PC-3 (cell line): ENCODE measurements around the gene BICD2. TPM values are rescaled to one million over a fixed set of nuclear protein-coding genes. Genes with fewer than 3 reads are reported as not detected.

Experiments
- ATAC-seq: fragments of 200-7000 bp; cut with Tn5 transposase; 2 replicates; pipeline ENCODE4 v1.9.1; 2020; ENCODE audit warnings: mild to moderate bottlenecking, moderate library complexity
- BruUV-seq: library from RNA; stranded (reverse); fragments of 400-500 nt; replicated peaks from 2 replicates; lab custom pipeline; 2021; lab: Mats Ljungman, UMichigan
- CTCF ChIA-PET: fragments of 300-600 bp; sonication (Branson Sonifier 250); formaldehyde crosslinking; loops from one replicate; lab custom pipeline; 2022; ENCODE audit warnings: antibody characterized with exemption; lab: Charles Lee
- POLR2A ChIA-PET: fragments of 300-600 bp; sonication (Branson Sonifier 250); formaldehyde crosslinking; loops from one replicate; lab custom pipeline; 2022; ENCODE audit warnings: antibody characterized with exemption; ENCODE audit not compliant: unreplicated experiment; lab: Charles Lee
- DNase-seq: peaks from one replicate; pipeline ENCODE4 v3.0.0-alpha.2; 2015
- H2AFZ ChIP-seq: fragments of 300-600 bp; sonication (generic); 2 replicates; pipeline ENCODE4 v1.6.0; 2016; ENCODE audit warnings: antibody characterized with exemption, low read length
- H3F3A ChIP-seq: fragments of 300-600 bp; sonication (generic); one replicate; pipeline ENCODE4 v1.6.0; 2017; ENCODE audit warnings: antibody characterized with exemption, low read length, control low read depth, mild to moderate bottlenecking; ENCODE audit not compliant: unreplicated experiment
- H3K27ac ChIP-seq: fragments of 300-600 bp; sonication (generic); 2 replicates; pipeline ENCODE4 v1.5.1; 2016; ENCODE audit warnings: mild to moderate bottlenecking, low read length
- H3K27me3 ChIP-seq: fragments of 300-600 bp; sonication (generic); 2 replicates; pipeline ENCODE4 v1.6.1; 2016; ENCODE audit warnings: low read length, mixed read lengths
- H3K36me3 ChIP-seq: fragments of 300-600 bp; sonication (generic); 2 replicates; pipeline ENCODE4 v1.6.1; 2016; ENCODE audit warnings: low read depth, mixed run types, low read length, mixed read lengths
- H3K4me1 ChIP-seq: fragments of 300-600 bp; sonication (generic); 2 replicates; pipeline ENCODE4 v1.5.1; 2016; ENCODE audit warnings: low read length; ENCODE audit not compliant: insufficient read depth
- H3K4me2 ChIP-seq: fragments of 300-600 bp; sonication (generic); 2 replicates; pipeline ENCODE4 v1.6.0; 2016; ENCODE audit warnings: low read length
- H3K4me3 ChIP-seq: fragments of 300-600 bp; sonication (generic); 2 replicates; pipeline ENCODE4 v1.5.1; 2016; ENCODE audit warnings: mild to moderate bottlenecking, low read length, mixed read lengths
- H3K79me2 ChIP-seq: fragments of 300-600 bp; sonication (generic); 2 replicates; pipeline ENCODE4 v1.6.1; 2017; ENCODE audit warnings: low read length, mixed read lengths
- H3K9ac ChIP-seq: fragments of 300-600 bp; sonication (generic); 2 replicates; pipeline ENCODE4 v1.6.0; 2016; ENCODE audit warnings: mild to moderate bottlenecking, low read length
- H3K9me2 ChIP-seq: fragments of 300-600 bp; sonication (generic); replicated peaks from 2 replicates; pipeline ENCODE4 v1.6.1; 2016; ENCODE audit warnings: mixed run types, low read length, mixed read lengths
- H3K9me3 ChIP-seq: fragments of 300-600 bp; sonication (generic); 2 replicates; pipeline ENCODE4 v1.6.1; 2016; ENCODE audit warnings: low read length, mixed read lengths
- H4K20me1 ChIP-seq: fragments of 300-600 bp; sonication (generic); 2 replicates; pipeline ENCODE4 v1.6.1; 2016; ENCODE audit warnings: low read length, mixed read lengths
- EZH2 ChIP-seq: fragments of 300-600 bp; sonication (generic); IDR thresholded peaks from one replicate; pipeline ENCODE4 v1.6.1; 2017; ENCODE audit warnings: antibody characterized with exemption, mild to moderate bottlenecking, low read length; ENCODE audit not compliant: unreplicated experiment
- EZH2phosphoT487 ChIP-seq: fragments of 300-600 bp; sonication (generic); IDR thresholded peaks from 2 replicates; pipeline ENCODE4 v1.6.1; 2018; ENCODE audit warnings: mild to moderate bottlenecking, antibody characterized with exemption, low read length, borderline replicate concordance
- intact Hi-C: fragments of 100-400 bp; cut with micrococcal nuclease; formaldehyde crosslinking; loops from 2 replicates; pipeline ENCODE4 v1.9.0; 2023
- total RNA-seq: library from RNA; depleted of rRNA; stranded (reverse); fragments of >200 nt; gene quantifications from 2 replicates; pipeline ENCODE4 v1.2.3, GENCODE V29; 2014
- TF ChIP-seq, protein P1 (sequence below): fragments of 300-600 bp; sonication (generic); conservative IDR thresholded peaks from 2 replicates; pipeline ENCODE4 v1.5.1; 2017; ENCODE audit warnings: antibody characterized with exemption, low read depth, mild to moderate bottlenecking, low read length

The BICD2 gene
- total RNA-seq, 1 experiment from 2014 or later = 26.3 TPM

DNA sequence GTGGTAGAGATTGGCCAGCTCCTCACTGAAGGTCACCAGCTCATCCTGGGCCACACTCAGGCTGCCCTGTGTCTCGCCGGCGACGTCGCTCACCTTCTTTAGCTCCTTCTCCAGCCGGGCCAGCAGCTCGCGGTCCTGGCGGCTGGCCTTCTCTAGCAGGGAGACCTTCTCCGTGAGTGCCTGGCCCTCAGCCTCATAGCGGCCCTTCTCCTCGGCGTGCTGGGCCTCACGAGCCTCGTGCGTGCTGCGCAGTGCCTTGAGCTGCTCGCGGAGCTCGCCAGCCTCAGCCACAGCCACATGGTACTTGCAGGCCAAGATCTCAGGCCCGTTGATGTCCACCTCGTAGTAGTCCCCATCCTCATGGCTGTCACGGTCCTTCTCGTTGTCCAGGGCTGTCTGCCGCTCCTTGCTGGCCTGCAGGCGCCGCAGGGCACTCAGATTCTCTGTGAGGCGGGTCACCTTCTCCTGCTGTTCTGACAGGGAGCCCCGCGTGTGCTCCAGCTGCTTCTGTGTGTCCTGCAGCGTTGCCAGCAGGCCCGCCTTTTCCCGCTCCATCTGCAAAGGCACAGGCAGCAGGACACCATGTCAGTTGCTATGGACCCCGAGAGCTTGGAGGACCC is 45.5 kb downstream of the BICD2 start:
- DNase-seq = no peak
- Histone ChIP-seq H3K9me3 (no peaks in the 10 kb centered on the region), H2AFZ (no peak overlapping the region), H3K9ac (no peak overlapping the region), H3K79me2 (no peaks in the 10 kb centered on the region), H3K36me3 (no peaks in the 10 kb centered on the region; the same call in none of the 2 replicates), H3K27ac (no peak overlapping the region), H3K4me2 (no peak overlapping the region), H4K20me1 (no peaks in the 10 kb centered on the region), H3K4me1 (no peaks in the 10 kb centered on the region), H3K27me3 (no peaks in the 10 kb centered on the region), H3K9me2 (no peaks in the 10 kb centered on the region), H3F3A (no peaks in the 10 kb centered on the region), H3K4me3 (no peak overlapping the region)
- intact Hi-C loops = no loop called here
- no peak for TF ChIP-seq EZH2phosphoT487
- no peak for TF ChIP-seq EZH2
- TF ChIP-seq, protein P1, sequence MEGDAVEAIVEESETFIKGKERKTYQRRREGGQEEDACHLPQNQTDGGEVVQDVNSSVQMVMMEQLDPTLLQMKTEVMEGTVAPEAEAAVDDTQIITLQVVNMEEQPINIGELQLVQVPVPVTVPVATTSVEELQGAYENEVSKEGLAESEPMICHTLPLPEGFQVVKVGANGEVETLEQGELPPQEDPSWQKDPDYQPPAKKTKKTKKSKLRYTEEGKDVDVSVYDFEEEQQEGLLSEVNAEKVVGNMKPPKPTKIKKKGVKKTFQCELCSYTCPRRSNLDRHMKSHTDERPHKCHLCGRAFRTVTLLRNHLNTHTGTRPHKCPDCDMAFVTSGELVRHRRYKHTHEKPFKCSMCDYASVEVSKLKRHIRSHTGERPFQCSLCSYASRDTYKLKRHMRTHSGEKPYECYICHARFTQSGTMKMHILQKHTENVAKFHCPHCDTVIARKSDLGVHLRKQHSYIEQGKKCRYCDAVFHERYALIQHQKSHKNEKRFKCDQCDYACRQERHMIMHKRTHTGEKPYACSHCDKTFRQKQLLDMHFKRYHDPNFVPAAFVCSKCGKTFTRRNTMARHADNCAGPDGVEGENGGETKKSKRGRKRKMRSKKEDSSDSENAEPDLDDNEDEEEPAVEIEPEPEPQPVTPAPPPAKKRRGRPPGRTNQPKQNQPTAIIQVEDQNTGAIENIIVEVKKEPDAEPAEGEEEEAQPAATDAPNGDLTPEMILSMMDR = no peak
- no TSS peak for BruUV-seq
- POLR2A ChIA-PET = no interaction called here
- CTCF ChIA-PET = no interaction called here
- ATAC-seq = no peak

DNA sequence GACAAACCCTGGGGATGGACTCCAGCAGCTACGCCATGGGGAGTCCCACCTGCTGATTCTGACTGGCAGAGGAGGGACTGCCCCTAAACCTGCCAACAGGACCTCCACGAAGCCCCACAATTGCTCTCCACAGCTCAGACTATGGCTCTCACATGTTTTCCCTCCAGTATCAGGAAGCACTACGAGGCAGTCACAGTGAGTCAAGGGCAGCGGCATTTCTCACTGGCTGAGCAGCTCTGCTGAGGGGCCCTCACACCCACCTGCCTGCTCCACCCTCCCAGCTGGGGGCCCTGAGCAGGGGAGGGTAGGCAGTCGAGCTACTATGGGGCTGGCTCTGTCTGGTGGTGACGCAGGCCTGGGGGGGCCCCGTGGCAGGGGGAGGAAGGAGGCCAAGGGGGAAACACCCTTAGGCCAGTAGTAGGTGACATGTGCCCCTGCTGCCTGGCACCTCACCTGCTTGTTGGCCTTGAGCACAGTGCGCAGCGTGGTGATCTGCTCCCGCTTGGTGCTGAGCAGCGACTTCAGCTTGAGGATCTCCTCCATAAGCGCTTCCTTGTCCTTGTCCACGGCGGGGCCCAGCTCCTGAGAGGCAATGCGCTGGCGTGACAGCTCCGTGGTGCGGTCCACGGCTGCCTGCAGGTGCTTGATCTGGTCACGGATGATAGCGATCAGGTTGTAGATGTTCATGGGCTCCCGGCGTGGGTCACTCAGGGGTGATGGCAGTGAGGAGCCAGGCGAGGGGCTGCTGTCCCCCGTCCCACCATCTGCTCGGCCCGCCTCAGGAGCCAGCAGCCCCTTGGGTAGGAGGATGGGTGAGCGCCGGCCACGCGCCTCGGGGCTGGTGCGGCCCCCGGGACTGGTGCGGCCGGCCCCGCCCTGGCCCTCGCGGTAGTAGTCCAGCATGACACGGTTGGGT is 46.3 kb downstream of the BICD2 start:
- ChIA-PET POLR2A (no interaction called here), CTCF (no interaction called here)
- BruUV-seq = no TSS peak
- no peak overlapping the region for H2AFZ ChIP-seq
- no peaks in the 10 kb centered on the region for H4K20me1 ChIP-seq
- no peak overlapping the region for H3K27ac ChIP-seq
- H3F3A ChIP-seq = no peaks in the 10 kb centered on the region
- DNase-seq (no peak), ATAC-seq (no peak)
- H3K9ac ChIP-seq = no peak overlapping the region
- H3K4me1 ChIP-seq = no peaks in the 10 kb centered on the region
- no peaks in the 10 kb centered on the region; the same call in none of the 2 replicates for H3K36me3 ChIP-seq
- intact Hi-C loops = no loop called here
- H3K9me3 ChIP-seq = no peaks in the 10 kb centered on the region
- no peaks in the 10 kb centered on the region for H3K9me2 ChIP-seq
- H3K4me2 ChIP-seq = no peak overlapping the region
- H3K4me3 ChIP-seq = no peak overlapping the region
- TF ChIP-seq EZH2 (no peak), EZH2phosphoT487 (no peak)
- TF ChIP-seq, protein P1 = no peak
- H3K27me3 ChIP-seq = no peaks in the 10 kb centered on the region
- H3K79me2 ChIP-seq = no peaks in the 10 kb centered on the region
